IPS-NIHi7 (cell line): ENCODE measurements around the gene ICOS.

ENCODE experiments used
- DNase-seq: peaks from one replicate; pipeline ENCODE4 v3.0.0; 2012; ENCODE audit warnings: mixed read lengths; ENCODE audit errors: extremely low spot score

The ICOS gene

GRCh38 chr2:203936535-203936934 is at the start of gene ICOS:
Gene ICOS, plus strand, starts transcription at chr2:203936763. Its CDS starts 52 bp downstream, at chr2:203936815.
- no peak for DNase-seq

GRCh38 chr2:203887677-203888076 is 48.9 kb upstream of the ICOS start:
- DNase-seq = no peak

- DNase-seq = no peak
Measured at GRCh38 chr2:203889542-203889941, 47.0 kb upstream of the ICOS start.

GRCh38 chr2:203889944-203890343 is 46.6 kb upstream of the ICOS start:
- DNase-seq = no peak

- DNase-seq = no peak
Measured at GRCh38 chr2:203890733-203891132, 45.8 kb upstream of the ICOS start.

GRCh38 chr2:203891474-203891873 is 45.1 kb upstream of the ICOS start:
- DNase-seq = no peak

GRCh38 chr2:203892207-203892606 is 44.4 kb upstream of the ICOS start:
- no peak for DNase-seq

GRCh38 chr2:203893401-203893800 is 43.2 kb upstream of the ICOS start:
- DNase-seq = no peak

GRCh38 chr2:203893840-203894239 is 42.7 kb upstream of the ICOS start:
- no peak for DNase-seq

GRCh38 chr2:203894262-203894661 is 42.3 kb upstream of the ICOS start:
- no peak for DNase-seq

- DNase-seq = no peak
Measured at GRCh38 chr2:203897544-203897943, 39.0 kb upstream of the ICOS start.

- DNase-seq = no peak
Measured at GRCh38 chr2:203898657-203899056, 37.9 kb upstream of the ICOS start.

GRCh38 chr2:203900253-203900652 is 36.3 kb upstream of the ICOS start:
- no peak for DNase-seq

- no peak for DNase-seq
Measured at GRCh38 chr2:203904022-203904421, 32.5 kb upstream of the ICOS start.

- no peak for DNase-seq
Measured at GRCh38 chr2:203905656-203906055, 30.9 kb upstream of the ICOS start.

- DNase-seq = no peak
Measured at GRCh38 chr2:203908066-203908796, 28.3 kb upstream of the ICOS start.

- no peak for DNase-seq
Measured at GRCh38 chr2:203908797-203909185, 27.8 kb upstream of the ICOS start.

- DNase-seq = peak; percentile 64
Measured at GRCh38 chr2:203909261-203909967, 27.1 kb upstream of the ICOS start.

GRCh38 chr2:203909974-203910373 is 26.6 kb upstream of the ICOS start:
- DNase-seq = no peak

GRCh38 chr2:203913947-203914346 is 22.6 kb upstream of the ICOS start:
- DNase-seq = peak; percentile 39

GRCh38 chr2:203914546-203915182 is 21.9 kb upstream of the ICOS start:
- DNase-seq = no peak

- no peak for DNase-seq
Measured at GRCh38 chr2:203915256-203915655, 21.3 kb upstream of the ICOS start.

GRCh38 chr2:203916756-203917155 is 19.8 kb upstream of the ICOS start:
- DNase-seq = no peak
